ENCODE data around the gene KRT72.

KRT72 gene

GRCh38 chr12:52539083-52539820 is 62.0 kb downstream of the KRT72 start:
- DNase-seq: no peak

GRCh38 chr12:52537101-52537500 is 64.2 kb downstream of the KRT72 start:
- no peak for DNase-seq
